B cell (primary cell): ENCODE data around the gene ARSI.

ENCODE experiments used
- CTCF ChIP-seq: fragments of 200-600 bp; IDR thresholded peaks from one replicate; pipeline ENCODE4 v1.8.0; 2022; ENCODE audit warnings: antibody characterized with exemption, mild to moderate bottlenecking
- EZH2 ChIP-seq: IDR thresholded peaks from 2 replicates; pipeline ENCODE4 v1.6.1; 2012; ENCODE audit warnings: borderline replicate concordance, low read depth, mild to moderate bottlenecking, moderate library complexity, low read length; ENCODE audit not compliant: insufficient read depth, poor library complexity, severe bottlenecking

GRCh38 chr5:150298701-150299451, 3.8 kb downstream of the ARSI start:
- TF ChIP-seq CTCF = no peak
- TF ChIP-seq EZH2 = no peak
